Panc1 (cell line): ENCODE data around the gene CCR5AS.

Experiments used
- ATAC-seq: fragments of 200-7000 bp; cut with Tn5 transposase; 2 replicates; pipeline ENCODE4 v1.9.1; 2020; ENCODE audit warnings: mild to moderate bottlenecking, moderate library complexity
- BruUV-seq: library from RNA; stranded (reverse); fragments of 400-500 nt; replicated peaks from 2 replicates; lab custom pipeline; 2021; lab: Mats Ljungman, UMichigan
- CTCF ChIA-PET: fragments of 300-600 bp; sonication (Branson Sonifier 250); formaldehyde crosslinking; loops from one replicate; lab custom pipeline; 2022; ENCODE audit warnings: antibody characterized with exemption; lab: Charles Lee
- POLR2A ChIA-PET: fragments of 300-600 bp; sonication (Branson Sonifier 250); formaldehyde crosslinking; loops from one replicate; lab custom pipeline; 2022; ENCODE audit warnings: antibody characterized with exemption; lab: Charles Lee
- DNase-seq: peaks from one replicate; pipeline ENCODE4 v3.0.0-alpha.2; 2010; ENCODE audit warnings: low read depth, low spot score
- H3K27ac ChIP-seq: 2 replicates; pipeline ENCODE4 v1.5.1; 2011; ENCODE audit warnings: mild to moderate bottlenecking, low read length, inconsistent platforms
- H3K27me3 ChIP-seq: fragments of 200-500 bp; sonication (Bioruptor generic); 2 replicates; pipeline ENCODE4 v1.6.0; 2014; ENCODE audit warnings: low read length, inconsistent platforms; ENCODE audit not compliant: control insufficient read depth, insufficient read depth
- H3K36me3 ChIP-seq: fragments of 200-500 bp; sonication (Bioruptor generic); 2 replicates; pipeline ENCODE4 v1.5.1; 2014; ENCODE audit warnings: inconsistent platforms, mild to moderate bottlenecking, low read length, moderate library complexity; ENCODE audit not compliant: control insufficient read depth, insufficient read depth
- H3K4me1 ChIP-seq: 2 replicates; pipeline ENCODE4 v1.5.1; 2011; ENCODE audit warnings: inconsistent platforms, mild to moderate bottlenecking, low read length, moderate library complexity; ENCODE audit not compliant: control insufficient read depth, insufficient read depth
- H3K4me3 ChIP-seq, 2 experiments: 2 replicates each; pipeline ENCODE4 v1.5.1; 2011 to 2012; ENCODE audit warnings: low read depth in 2 of 2, low read length in 2 of 2, mild to moderate bottlenecking in 2 of 2, inconsistent platforms in 1 of 2, moderate library complexity in 1 of 2
- H3K9me3 ChIP-seq: fragments of 200-500 bp; sonication (Bioruptor generic); 2 replicates; pipeline ENCODE4 v1.5.1; 2014; ENCODE audit warnings: low read depth, mild to moderate bottlenecking, inconsistent platforms, low read length, moderate library complexity; ENCODE audit not compliant: control insufficient read depth, insufficient read depth
- CTCF ChIP-seq: fragments of 450-650 bp; IDR thresholded peaks from 2 replicates; pipeline ENCODE4 v1.5.1; 2017; ENCODE audit warnings: mild to moderate bottlenecking
- POLR2AphosphoS5 ChIP-seq: IDR thresholded peaks from 2 replicates; pipeline ENCODE4 v1.6.1; 2012; ENCODE audit warnings: mild to moderate bottlenecking, low read depth, low read length, moderate library complexity
- REST ChIP-seq, 2 experiments: IDR thresholded peaks; 2 replicates each; pipeline ENCODE4 v1.6.1; 2011 to 2012; ENCODE audit warnings: low read depth in 2 of 2, control low read depth in 1 of 2, low read length in 1 of 2, mild to moderate bottlenecking in 1 of 2, moderate library complexity in 1 of 2; ENCODE audit not compliant: insufficient read depth in 1 of 2
- SIN3A ChIP-seq: IDR thresholded peaks from 2 replicates; pipeline ENCODE4 v1.6.1; 2012; ENCODE audit warnings: low read depth, mild to moderate bottlenecking, low read length, moderate library complexity, borderline replicate concordance; ENCODE audit not compliant: insufficient read depth
- TCF7L2 ChIP-seq: IDR thresholded peaks from 2 replicates; pipeline ENCODE4 v1.6.1; 2011; ENCODE audit warnings: mild to moderate bottlenecking, low read depth, low read length, inconsistent platforms
- in situ Hi-C: cut with HindIII; loops from 2 replicates; pipeline ENCODE4 v1.10.0; 2016; ENCODE audit warnings: low sequenced_read_pairs, low pct_unique_long_range_greater_than_20kb
- intact Hi-C: fragments of 100-400 bp; cut with micrococcal nuclease; formaldehyde crosslinking; loops from one replicate; pipeline ENCODE4 v1.10.0; 2022; ENCODE audit not compliant: unreplicated experiment

Gene CCR5AS

GRCh38 chr3:46351646-46352045 is 55.2 kb downstream of the CCR5AS start:
- TF ChIP-seq TCF7L2 (no peak), POLR2AphosphoS5 (no peak), REST (IDR thresholded peaks at IDR 0.05; ENCODE audit: insufficient read depth in 1 of 2, low read depth in 2 of 2, low read length in 1 of 2) (no peak), SIN3A (no peak), CTCF (no peak)
- no peaks in the 10 kb centered on the region for H3K36me3 ChIP-seq
- H3K4me1 ChIP-seq = no peaks in the 10 kb centered on the region
- in situ Hi-C loops (no loop called here), intact Hi-C loops (no loop called here)
- no peak overlapping the region for H3K4me3 ChIP-seq
- ChIA-PET CTCF (no interaction called here), POLR2A (no interaction called here)
- H3K27me3 ChIP-seq = peaks cover 5% of the 10 kb centered on the region; the same call in 1 of the 2 replicates
- no peak overlapping the region for H3K27ac ChIP-seq
- DNase-seq (no peak), ATAC-seq (no peak)
- no TSS peak for BruUV-seq
- no peaks in the 10 kb centered on the region for H3K9me3 ChIP-seq

- TF ChIP-seq TCF7L2 = no peak
- no peak for TF ChIP-seq CTCF
- no peak for TF ChIP-seq REST (IDR thresholded peaks at IDR 0.05; ENCODE audit: insufficient read depth in 1 of 2, low read depth in 2 of 2, low read length in 1 of 2)
- no peak for TF ChIP-seq POLR2AphosphoS5
- no peak for TF ChIP-seq SIN3A
- ChIA-PET POLR2A (no interaction called here), CTCF (no interaction called here)
- in situ Hi-C loops (no loop called here), intact Hi-C loops (no loop called here)
- peaks cover 3% of the 10 kb centered on the region; the same call in 1 of the 2 replicates for H3K27me3 ChIP-seq
- H3K4me3 ChIP-seq = no peak overlapping the region
- no peak for DNase-seq
- H3K9me3 ChIP-seq = no peaks in the 10 kb centered on the region
- no peaks in the 10 kb centered on the region for H3K36me3 ChIP-seq
- H3K4me1 ChIP-seq = no peaks in the 10 kb centered on the region
- ATAC-seq = no peak
- no peak overlapping the region for H3K27ac ChIP-seq
- no TSS peak for BruUV-seq
Measured at GRCh38 chr3:46350262-46350565, 56.7 kb downstream of the CCR5AS start.
